ENCODE data around the gene PRDX5. TPM values are rescaled to one million over a fixed set of nuclear protein-coding genes. Genes with fewer than 3 reads are reported as not detected.
A peak's percentile ranks its signal among the peaks of the same experiment; 100 is the strongest.

PRDX5 gene
- total and polyA plus RNA-seq, 9 of the 15 experiments (the other 6 are each of a cell fraction or from before 2014, with no cell fraction given), result 40.8 to 327 (median 204) TPM

GRCh38 chr11:64268893-64269539 lies 48.9 kb upstream of the PRDX5 start (continued):
- TF ChIP-seq ZNF224 (CRISPR knock-in tag; IDR thresholded peaks at IDR 0.05) (no peak), ZFP1 (CRISPR knock-in tag; IDR thresholded peaks at IDR 0.05) (no peak), HDAC8 (tag; IDR thresholded peaks at IDR 0.05) (no peak), GTF2A2 (tag; IDR thresholded peaks at IDR 0.05) (no peak), NFIX (CRISPR knock-in tag; IDR thresholded peaks at IDR 0.05; ENCODE audit: low read depth) (no peak), PRMT5 (CRISPR knock-in tag; IDR thresholded peaks at IDR 0.05) (no peak), MAZ (CRISPR knock-in tag; conservative IDR thresholded peaks at IDR 0.05 in 1 of 2, IDR thresholded peaks at IDR 0.05 in 1 of 2) (peak in 1 of 2 experiments; percentile 51; a peak in 1 of 4 replicates), KHSRP (IDR thresholded peaks at IDR 0.05) (no peak), HDAC1 (IDR thresholded peaks at IDR 0.05) (peak in 1 of 2 experiments; percentile 17; a peak in 1 of 4 replicates), MTA1 (IDR thresholded peaks at IDR 0.05; ENCODE audit: borderline replicate concordance) (no peak), SNIP1 (IDR thresholded peaks at IDR 0.05; ENCODE audit: low read depth) (no peak), MCM5 (IDR thresholded peaks at IDR 0.05; ENCODE audit: low read depth) (no peak), ZNF655 (CRISPR knock-in tag; IDR thresholded peaks at IDR 0.05) (0 out of 2 replicates have a peak, but pooled peaks have one; percentile 31), ZNF561 (CRISPR knock-in tag; conservative IDR thresholded peaks at IDR 0.05) (no peak), KLF10 (CRISPR knock-in tag; IDR thresholded peaks at IDR 0.05) (no peak)
- TF ChIP-seq, protein P1, sequence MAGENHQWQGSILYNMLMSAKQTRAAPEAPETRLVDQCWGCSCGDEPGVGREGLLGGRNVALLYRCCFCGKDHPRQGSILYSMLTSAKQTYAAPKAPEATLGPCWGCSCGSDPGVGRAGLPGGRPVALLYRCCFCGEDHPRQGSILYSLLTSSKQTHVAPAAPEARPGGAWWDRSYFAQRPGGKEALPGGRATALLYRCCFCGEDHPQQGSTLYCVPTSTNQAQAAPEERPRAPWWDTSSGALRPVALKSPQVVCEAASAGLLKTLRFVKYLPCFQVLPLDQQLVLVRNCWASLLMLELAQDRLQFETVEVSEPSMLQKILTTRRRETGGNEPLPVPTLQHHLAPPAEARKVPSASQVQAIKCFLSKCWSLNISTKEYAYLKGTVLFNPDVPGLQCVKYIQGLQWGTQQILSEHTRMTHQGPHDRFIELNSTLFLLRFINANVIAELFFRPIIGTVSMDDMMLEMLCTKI (IDR thresholded peaks at IDR 0.05; ENCODE audit: partially characterized antibody), result no peak
- TF ChIP-seq, protein P2, sequence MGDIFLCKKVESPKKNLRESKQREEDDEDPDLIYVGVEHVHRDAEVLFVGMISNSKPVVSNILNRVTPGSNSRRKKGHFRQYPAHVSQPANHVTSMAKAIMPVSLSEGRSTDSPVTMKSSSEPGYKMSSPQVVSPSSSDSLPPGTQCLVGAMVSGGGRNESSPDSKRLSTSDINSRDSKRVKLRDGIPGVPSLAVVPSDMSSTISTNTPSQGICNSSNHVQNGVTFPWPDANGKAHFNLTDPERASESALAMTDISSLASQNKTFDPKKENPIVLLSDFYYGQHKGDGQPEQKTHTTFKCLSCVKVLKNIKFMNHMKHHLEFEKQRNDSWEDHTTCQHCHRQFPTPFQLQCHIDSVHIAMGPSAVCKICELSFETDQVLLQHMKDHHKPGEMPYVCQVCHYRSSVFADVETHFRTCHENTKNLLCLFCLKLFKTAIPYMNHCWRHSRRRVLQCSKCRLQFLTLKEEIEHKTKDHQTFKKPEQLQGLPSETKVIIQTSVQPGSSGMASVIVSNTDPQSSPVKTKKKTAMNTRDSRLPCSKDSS (IDR thresholded peaks at IDR 0.05; ENCODE audit: low read depth, partially characterized antibody), result no peak
- TF ChIP-seq, protein P3, sequence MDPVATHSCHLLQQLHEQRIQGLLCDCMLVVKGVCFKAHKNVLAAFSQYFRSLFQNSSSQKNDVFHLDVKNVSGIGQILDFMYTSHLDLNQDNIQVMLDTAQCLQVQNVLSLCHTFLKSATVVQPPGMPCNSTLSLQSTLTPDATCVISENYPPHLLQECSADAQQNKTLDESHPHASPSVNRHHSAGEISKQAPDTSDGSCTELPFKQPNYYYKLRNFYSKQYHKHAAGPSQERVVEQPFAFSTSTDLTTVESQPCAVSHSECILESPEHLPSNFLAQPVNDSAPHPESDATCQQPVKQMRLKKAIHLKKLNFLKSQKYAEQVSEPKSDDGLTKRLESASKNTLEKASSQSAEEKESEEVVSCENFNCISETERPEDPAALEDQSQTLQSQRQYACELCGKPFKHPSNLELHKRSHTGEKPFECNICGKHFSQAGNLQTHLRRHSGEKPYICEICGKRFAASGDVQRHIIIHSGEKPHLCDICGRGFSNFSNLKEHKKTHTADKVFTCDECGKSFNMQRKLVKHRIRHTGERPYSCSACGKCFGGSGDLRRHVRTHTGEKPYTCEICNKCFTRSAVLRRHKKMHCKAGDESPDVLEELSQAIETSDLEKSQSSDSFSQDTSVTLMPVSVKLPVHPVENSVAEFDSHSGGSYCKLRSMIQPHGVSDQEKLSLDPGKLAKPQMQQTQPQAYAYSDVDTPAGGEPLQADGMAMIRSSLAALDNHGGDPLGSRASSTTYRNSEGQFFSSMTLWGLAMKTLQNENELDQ (CRISPR knock-in tag; IDR thresholded peaks at IDR 0.05; ENCODE audit: borderline replicate concordance), result no peak
- TF ChIP-seq, protein P4, sequence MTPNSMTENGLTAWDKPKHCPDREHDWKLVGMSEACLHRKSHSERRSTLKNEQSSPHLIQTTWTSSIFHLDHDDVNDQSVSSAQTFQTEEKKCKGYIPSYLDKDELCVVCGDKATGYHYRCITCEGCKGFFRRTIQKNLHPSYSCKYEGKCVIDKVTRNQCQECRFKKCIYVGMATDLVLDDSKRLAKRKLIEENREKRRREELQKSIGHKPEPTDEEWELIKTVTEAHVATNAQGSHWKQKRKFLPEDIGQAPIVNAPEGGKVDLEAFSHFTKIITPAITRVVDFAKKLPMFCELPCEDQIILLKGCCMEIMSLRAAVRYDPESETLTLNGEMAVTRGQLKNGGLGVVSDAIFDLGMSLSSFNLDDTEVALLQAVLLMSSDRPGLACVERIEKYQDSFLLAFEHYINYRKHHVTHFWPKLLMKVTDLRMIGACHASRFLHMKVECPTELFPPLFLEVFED (CRISPR knock-in tag; conservative IDR thresholded peaks at IDR 0.05), result peak; percentile 63; the same call in 1 of the 2 replicates
